ENCODE data around the gene TULP1.

Gene TULP1

DNA sequence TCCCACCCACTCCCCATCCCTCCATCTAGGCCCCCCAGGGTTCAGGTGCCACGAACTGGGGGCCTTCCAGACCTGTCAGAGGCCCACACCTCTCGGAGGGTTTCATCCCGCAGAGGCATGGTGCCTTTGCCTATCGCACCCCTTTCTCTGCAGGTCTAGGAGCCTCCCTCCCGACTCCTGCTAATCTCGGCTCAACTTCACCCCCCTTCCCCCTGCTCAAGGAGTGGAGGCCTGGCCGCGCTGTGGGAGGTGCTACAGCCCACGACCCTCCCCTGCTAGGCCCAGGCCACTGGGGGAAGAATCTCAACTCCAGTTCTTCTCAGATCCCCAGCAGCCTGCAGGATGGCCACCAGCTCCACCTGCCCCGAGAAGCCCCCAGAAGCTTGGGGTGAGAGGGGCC, at the start of gene TULP1:
Gene TULP1, minus strand, starts transcription at position 157 of the 400 bp plus-strand sequence. Its CDS starts 38 bp downstream, at position 119.
- Histone ChIP-seq H3K36me3 (ENCODE audit: control insufficient read depth, insufficient read depth, low read length) (no peaks in the 10 kb centered on the region), H3K9me3 (ENCODE audit: control insufficient read depth, low read length) (no peaks in the 10 kb centered on the region), H2AFZ (no peak within 1 kb of the TSS), H3K9ac (no peak within 1 kb of the TSS), H3K4me1 (no peaks in the 10 kb centered on the region), H3K27ac (no peak within 1 kb of the TSS), H3K4me3 (ENCODE audit: low read depth, low read length) (no peak within 1 kb of the TSS), H3K27me3 (ENCODE audit: control insufficient read depth, insufficient read depth, low read length) (no peaks in the 10 kb centered on the region), H3K4me2 (ENCODE audit: low read length) (no peak within 1 kb of the TSS), H3K79me2 (no peaks in the 10 kb centered on the region)
- TF ChIP-seq, protein P1, sequence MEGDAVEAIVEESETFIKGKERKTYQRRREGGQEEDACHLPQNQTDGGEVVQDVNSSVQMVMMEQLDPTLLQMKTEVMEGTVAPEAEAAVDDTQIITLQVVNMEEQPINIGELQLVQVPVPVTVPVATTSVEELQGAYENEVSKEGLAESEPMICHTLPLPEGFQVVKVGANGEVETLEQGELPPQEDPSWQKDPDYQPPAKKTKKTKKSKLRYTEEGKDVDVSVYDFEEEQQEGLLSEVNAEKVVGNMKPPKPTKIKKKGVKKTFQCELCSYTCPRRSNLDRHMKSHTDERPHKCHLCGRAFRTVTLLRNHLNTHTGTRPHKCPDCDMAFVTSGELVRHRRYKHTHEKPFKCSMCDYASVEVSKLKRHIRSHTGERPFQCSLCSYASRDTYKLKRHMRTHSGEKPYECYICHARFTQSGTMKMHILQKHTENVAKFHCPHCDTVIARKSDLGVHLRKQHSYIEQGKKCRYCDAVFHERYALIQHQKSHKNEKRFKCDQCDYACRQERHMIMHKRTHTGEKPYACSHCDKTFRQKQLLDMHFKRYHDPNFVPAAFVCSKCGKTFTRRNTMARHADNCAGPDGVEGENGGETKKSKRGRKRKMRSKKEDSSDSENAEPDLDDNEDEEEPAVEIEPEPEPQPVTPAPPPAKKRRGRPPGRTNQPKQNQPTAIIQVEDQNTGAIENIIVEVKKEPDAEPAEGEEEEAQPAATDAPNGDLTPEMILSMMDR (IDR thresholded peaks at IDR 0.05), result no peak

DNA sequence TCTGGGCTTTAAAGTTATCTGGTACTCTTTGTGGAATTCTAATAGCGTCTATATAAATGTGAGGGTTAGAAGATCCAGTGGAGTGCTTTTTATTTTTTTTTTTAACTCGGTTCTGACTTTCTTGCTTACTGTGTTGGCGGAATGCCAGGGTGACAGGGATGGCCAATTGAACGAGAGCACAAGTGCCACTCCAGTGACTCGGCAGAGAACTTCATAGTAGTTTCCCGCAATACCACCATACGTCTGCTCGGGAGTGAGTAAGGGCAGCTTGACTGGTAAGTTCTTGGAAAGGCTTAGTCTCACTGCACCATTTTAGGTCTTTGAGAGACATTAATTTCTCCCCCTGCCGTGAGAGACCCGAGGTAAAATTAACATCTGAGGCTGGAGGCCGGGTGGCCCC, 49.4 kb upstream of the TULP1 start:
- Histone ChIP-seq H3K4me2 (ENCODE audit: low read length) (no peak overlapping the region), H2AFZ (no peak overlapping the region), H3K27me3 (ENCODE audit: control insufficient read depth, insufficient read depth, low read length) (no peaks in the 10 kb centered on the region), H3K4me3 (ENCODE audit: low read depth, low read length) (no peak overlapping the region), H3K4me1 (no peaks in the 10 kb centered on the region), H3K27ac (no peak overlapping the region), H3K9ac (no peak overlapping the region), H3K79me2 (no peaks in the 10 kb centered on the region), H3K36me3 (ENCODE audit: control insufficient read depth, insufficient read depth, low read length) (no peaks in the 10 kb centered on the region), H3K9me3 (ENCODE audit: control insufficient read depth, low read length) (no peaks in the 10 kb centered on the region)
- TF ChIP-seq, protein P1 (IDR thresholded peaks at IDR 0.05), result no peak

DNA sequence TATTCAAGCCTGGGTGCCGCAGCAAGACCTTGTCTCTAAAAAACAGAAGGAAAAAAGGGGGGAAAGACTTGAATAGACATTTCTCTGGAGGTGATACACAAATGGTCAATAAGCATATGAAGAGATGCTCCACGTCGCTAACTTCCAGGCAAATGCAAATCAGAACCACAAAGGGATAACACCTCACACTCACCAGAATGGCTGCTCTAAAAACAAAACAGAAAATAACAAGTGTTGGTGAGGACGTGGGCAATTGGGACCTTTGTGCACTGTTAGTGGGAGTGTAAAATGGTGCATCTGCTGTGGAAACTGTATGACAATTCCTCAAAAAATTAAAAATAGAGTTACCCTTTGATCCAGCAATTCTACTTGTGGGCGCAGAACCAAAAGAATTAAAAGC, 48.4 kb upstream of the TULP1 start:
- H3K9ac ChIP-seq, result no peak overlapping the region
- no peak overlapping the region for H3K4me3 ChIP-seq (ENCODE audit: low read depth, low read length)
- TF ChIP-seq, protein P1 (IDR thresholded peaks at IDR 0.05), result no peak

DNA sequence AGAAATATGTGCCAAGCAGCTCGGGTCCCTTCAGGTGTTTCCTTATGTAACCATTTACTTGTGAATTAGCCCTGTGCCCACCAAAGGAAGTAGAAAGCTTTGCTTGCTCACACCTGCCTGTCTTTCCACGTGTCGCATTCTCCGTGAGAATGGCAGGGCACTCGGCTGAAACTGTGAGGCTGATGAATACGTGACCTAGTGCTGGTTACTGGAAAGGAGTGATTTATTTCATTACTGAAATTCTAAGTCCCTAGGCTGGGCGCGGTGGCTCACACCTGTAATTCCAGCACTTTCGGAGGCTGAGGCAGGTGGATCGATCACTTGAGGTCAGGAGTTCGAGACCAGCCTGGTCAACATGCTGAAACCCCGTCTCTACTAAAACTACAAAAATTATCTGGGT, 45.9 kb upstream of the TULP1 start:
- H3K36me3 ChIP-seq (ENCODE audit: control insufficient read depth, insufficient read depth, low read length), result no peaks in the 10 kb centered on the region
- H3K27ac ChIP-seq, result no peak overlapping the region
- H3K9ac ChIP-seq, result no peak overlapping the region
- H3K4me3 ChIP-seq (ENCODE audit: low read depth, low read length), result no peak overlapping the region
- H3K9me3 ChIP-seq (ENCODE audit: control insufficient read depth, low read length), result no peaks in the 10 kb centered on the region
- H3K27me3 ChIP-seq (ENCODE audit: control insufficient read depth, insufficient read depth, low read length), result no peaks in the 10 kb centered on the region
- no peaks in the 10 kb centered on the region for H3K79me2 ChIP-seq
- no peak overlapping the region for H3K4me2 ChIP-seq (ENCODE audit: low read length)
- H3K4me1 ChIP-seq, result no peaks in the 10 kb centered on the region
- TF ChIP-seq, protein P1 (IDR thresholded peaks at IDR 0.05), result no peak
- no peak overlapping the region for H2AFZ ChIP-seq

More for the DNA sequence above, 48.4 kb upstream of the TULP1 start:
- Histone ChIP-seq H3K36me3 (ENCODE audit: control insufficient read depth, insufficient read depth, low read length) (no peaks in the 10 kb centered on the region), H3K4me2 (ENCODE audit: low read length) (no peak overlapping the region), H2AFZ (no peak overlapping the region), H3K79me2 (no peaks in the 10 kb centered on the region), H3K27ac (no peak overlapping the region), H3K9me3 (ENCODE audit: control insufficient read depth, low read length) (no peaks in the 10 kb centered on the region), H3K4me1 (no peaks in the 10 kb centered on the region), H3K27me3 (ENCODE audit: control insufficient read depth, insufficient read depth, low read length) (no peaks in the 10 kb centered on the region)

DNA sequence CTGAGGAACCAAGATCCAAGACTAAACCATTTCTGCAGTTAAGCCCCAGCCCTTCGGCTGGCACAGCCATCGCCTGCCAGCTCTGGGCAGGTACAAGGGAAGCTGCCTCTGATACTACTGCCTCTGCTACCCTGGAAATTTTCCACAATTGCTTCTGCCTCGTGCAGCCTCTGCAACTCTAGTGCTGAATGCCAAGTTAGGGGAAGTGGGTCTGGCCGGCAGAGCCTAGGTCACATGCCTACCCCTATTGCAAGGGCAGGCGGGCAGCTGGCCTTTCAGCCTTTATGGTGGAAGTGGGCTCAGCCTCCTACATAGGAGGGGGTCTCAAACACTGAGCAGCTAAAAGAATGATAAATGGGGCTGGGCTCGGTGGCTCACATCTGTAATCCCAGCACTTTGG, 44.5 kb upstream of the TULP1 start:
- H3K9me3 ChIP-seq (ENCODE audit: control insufficient read depth, low read length), result no peaks in the 10 kb centered on the region
- no peaks in the 10 kb centered on the region for H3K4me1 ChIP-seq
- H3K4me3 ChIP-seq (ENCODE audit: low read depth, low read length), result no peak overlapping the region
- H3K79me2 ChIP-seq, result no peaks in the 10 kb centered on the region
- no peak overlapping the region for H3K27ac ChIP-seq
- H3K9ac ChIP-seq, result no peak overlapping the region
- TF ChIP-seq, protein P1 (IDR thresholded peaks at IDR 0.05), result no peak
- H3K36me3 ChIP-seq (ENCODE audit: control insufficient read depth, insufficient read depth, low read length), result no peaks in the 10 kb centered on the region
- no peaks in the 10 kb centered on the region for H3K27me3 ChIP-seq (ENCODE audit: control insufficient read depth, insufficient read depth, low read length)
- H3K4me2 ChIP-seq (ENCODE audit: low read length), result no peak overlapping the region
- no peak overlapping the region for H2AFZ ChIP-seq
